ENCODE data around the gene KDM1A. TPM values are rescaled to one million over a fixed set of nuclear protein-coding genes. Genes with fewer than 3 reads are reported as not detected.

The KDM1A gene
- total RNA-seq, 1 experiment from 2014 or later: 162 TPM

- intact Hi-C loops (cut with micrococcal nuclease): no loop called here
- ChIA-PET RAD21 (ENCODE audit: low non-redundant PET in 1 of 2, low total read pairs in 2 of 2, uncharacterized antibody in 2 of 2, unreplicated experiment in 2 of 2) (no interaction called here), CTCF (interaction anchor here (1.4 kb wide), 1 partner anchor 14 kb away, joined by 3 read pairs; no protein-coding TSS in a partner anchor), POLR2A (no interaction called here)
- no peaks in the 10 kb centered on the region for H3K9me2 ChIP-seq (ENCODE audit: insufficient read depth)
- ATAC-seq: no peak
- DNase-seq (ENCODE audit: low read depth, low spot score): no peak
- no peak overlapping the region for H2AFZ ChIP-seq (ENCODE audit: low read depth, low read length, poor library complexity, severe bottlenecking)
- peaks cover 51 to 65% of the 10 kb centered on the region in 2 experiments; a peak in 3 of 4 replicates for H3K36me3 ChIP-seq (ENCODE audit: control insufficient read depth in 1 of 2, insufficient read depth in 2 of 2, low read length in 2 of 2)
- H3K9ac ChIP-seq (ENCODE audit: low read length): no peak overlapping the region
- no peaks in the 10 kb centered on the region for H3K27me3 ChIP-seq (ENCODE audit: insufficient read depth, low read length)
- H3K4me3 ChIP-seq (replicated peaks in 1 of 2; ENCODE audit: low read depth in 1 of 2, low read length in 2 of 2): no peak overlapping the region
- no peaks in the 10 kb centered on the region for H3K79me2 ChIP-seq (ENCODE audit: insufficient read depth, low read length)
- H3K4me2 ChIP-seq (ENCODE audit: low read length): no peak overlapping the region
- no peaks in the 10 kb centered on the region for H3K9me3 ChIP-seq (ENCODE audit: control insufficient read depth in 1 of 2, insufficient read depth in 1 of 2, low read depth in 1 of 2, low read length in 2 of 2)
- TF ChIP-seq ELF1 (IDR thresholded peaks at IDR 0.05; ENCODE audit: borderline replicate concordance, low read depth) (no peak), CTCF (IDR thresholded peaks at IDR 0.05 in 2 of 3, conservative IDR thresholded peaks at IDR 0.05 in 1 of 3; ENCODE audit: borderline replicate concordance in 1 of 3, insufficient read depth in 1 of 3, low read depth in 2 of 3, low read length in 2 of 3) (no peak), REST (IDR thresholded peaks at IDR 0.05; ENCODE audit: low read depth) (no peak), EZH2 (IDR thresholded peaks at IDR 0.05) (no peak), CBX3 (IDR thresholded peaks at IDR 0.05; ENCODE audit: low read depth) (no peak), POLR2A (IDR thresholded peaks at IDR 0.05; ENCODE audit: borderline replicate concordance, extremely low read depth, insufficient read depth, insufficient read length) (no peak), YY1 (IDR thresholded peaks at IDR 0.05; ENCODE audit: extremely low read depth, insufficient replicate concordance, low read depth, low read length) (no peak), SRF (IDR thresholded peaks at IDR 0.05; ENCODE audit: low read depth) (no peak), SIN3A (IDR thresholded peaks at IDR 0.05; ENCODE audit: low read depth) (no peak), SP1 (IDR thresholded peaks at IDR 0.05; ENCODE audit: low read depth) (no peak), ZNF274 (IDR thresholded peaks at IDR 0.05; ENCODE audit: low read depth, low read length) (no peak), FOSL1 (IDR thresholded peaks at IDR 0.05; ENCODE audit: low read depth) (no peak), ZFX (IDR thresholded peaks at IDR 0.05) (no peak), EZH2phosphoT487 (IDR thresholded peaks at IDR 0.05; ENCODE audit: borderline replicate concordance) (no peak), TCF7L2 (IDR thresholded peaks at IDR 0.05; ENCODE audit: borderline replicate concordance, extremely low read depth, insufficient read depth, insufficient read length) (no peak), POLR2AphosphoS5 (IDR thresholded peaks at IDR 0.05; ENCODE audit: low read depth, low read length) (no peak; the same call in 1 of the 2 replicates), EGR1 (IDR thresholded peaks at IDR 0.05; ENCODE audit: low read depth) (no peak)
- TF ChIP-seq, protein P1, sequence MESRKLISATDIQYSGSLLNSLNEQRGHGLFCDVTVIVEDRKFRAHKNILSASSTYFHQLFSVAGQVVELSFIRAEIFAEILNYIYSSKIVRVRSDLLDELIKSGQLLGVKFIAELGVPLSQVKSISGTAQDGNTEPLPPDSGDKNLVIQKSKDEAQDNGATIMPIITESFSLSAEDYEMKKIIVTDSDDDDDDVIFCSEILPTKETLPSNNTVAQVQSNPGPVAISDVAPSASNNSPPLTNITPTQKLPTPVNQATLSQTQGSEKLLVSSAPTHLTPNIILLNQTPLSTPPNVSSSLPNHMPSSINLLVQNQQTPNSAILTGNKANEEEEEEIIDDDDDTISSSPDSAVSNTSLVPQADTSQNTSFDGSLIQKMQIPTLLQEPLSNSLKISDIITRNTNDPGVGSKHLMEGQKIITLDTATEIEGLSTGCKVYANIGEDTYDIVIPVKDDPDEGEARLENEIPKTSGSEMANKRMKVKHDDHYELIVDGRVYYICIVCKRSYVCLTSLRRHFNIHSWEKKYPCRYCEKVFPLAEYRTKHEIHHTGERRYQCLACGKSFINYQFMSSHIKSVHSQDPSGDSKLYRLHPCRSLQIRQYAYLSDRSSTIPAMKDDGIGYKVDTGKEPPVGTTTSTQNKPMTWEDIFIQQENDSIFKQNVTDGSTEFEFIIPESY (IDR thresholded peaks at IDR 0.05; ENCODE audit: extremely low read depth, insufficient replicate concordance, low read length): no peak
- TF ChIP-seq, protein P2, sequence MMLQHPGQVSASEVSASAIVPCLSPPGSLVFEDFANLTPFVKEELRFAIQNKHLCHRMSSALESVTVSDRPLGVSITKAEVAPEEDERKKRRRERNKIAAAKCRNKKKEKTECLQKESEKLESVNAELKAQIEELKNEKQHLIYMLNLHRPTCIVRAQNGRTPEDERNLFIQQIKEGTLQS (IDR thresholded peaks at IDR 0.05): no peak
- H4K20me1 ChIP-seq (ENCODE audit: insufficient read depth): no peaks in the 10 kb centered on the region
- BruUV-seq (replicated peaks): no TSS peak
- H3K27ac ChIP-seq (ENCODE audit: low read depth, low read length): no peak overlapping the region
- H3K4me1 ChIP-seq (ENCODE audit: control insufficient read depth in 1 of 2, insufficient read depth in 2 of 2, low read length in 2 of 2): no peaks in the 10 kb centered on the region
Measured at GRCh38 chr1:23084880-23085279, 65.6 kb downstream of the KDM1A start.
